Smooth muscle cell (in vitro differentiated cells): ENCODE measurements around the gene ARID4A. TPM values are rescaled to one million over a fixed set of nuclear protein-coding genes. Genes with fewer than 3 reads are reported as not detected.
A peak's percentile ranks its signal among the peaks of the same experiment; 100 is the strongest.

Experiments used
- DNase-seq: peaks from one replicate; lab custom pipeline; 2025; ENCODE audit not compliant: unreplicated experiment; lab: John Stamatoyannopoulos, UW
- H2AFZ ChIP-seq: fragments of 200-600 bp; sonication (generic); 2 replicates; pipeline ENCODE4 v1.6.0; 2016; ENCODE audit warnings: antibody characterized with exemption, low read depth, mild to moderate bottlenecking
- H3F3A ChIP-seq: fragments of 200-600 bp; sonication (generic); 2 replicates; pipeline ENCODE4 v1.6.0; 2017; ENCODE audit warnings: antibody characterized with exemption, low read depth
- H3K27ac ChIP-seq: fragments of 200-600 bp; sonication (generic); 2 replicates; pipeline ENCODE4 v1.5.1; 2016; ENCODE audit warnings: low read depth, mild to moderate bottlenecking
- H3K27me3 ChIP-seq: fragments of 200-600 bp; sonication (generic); 2 replicates; pipeline ENCODE4 v1.6.1; 2016; ENCODE audit warnings: low read depth, mild to moderate bottlenecking
- H3K36me3 ChIP-seq: fragments of 200-600 bp; sonication (generic); 2 replicates; pipeline ENCODE4 v1.5.1; 2016; ENCODE audit warnings: low read depth
- H3K4me1 ChIP-seq: fragments of 200-600 bp; sonication (generic); 2 replicates; pipeline ENCODE4 v1.5.1; 2016; ENCODE audit warnings: low read depth
- H3K4me2 ChIP-seq: fragments of 200-600 bp; sonication (generic); 2 replicates; pipeline ENCODE4 v1.6.0; 2016; ENCODE audit warnings: mild to moderate bottlenecking
- H3K4me3 ChIP-seq: fragments of 200-600 bp; sonication (generic); 2 replicates; pipeline ENCODE4 v1.5.1; 2016; ENCODE audit warnings: mild to moderate bottlenecking
- H3K79me2 ChIP-seq: fragments of 200-600 bp; sonication (generic); 2 replicates; pipeline ENCODE4 v1.6.0; 2016; ENCODE audit warnings: low read depth, mild to moderate bottlenecking
- H3K9ac ChIP-seq: fragments of 200-600 bp; sonication (generic); 2 replicates; pipeline ENCODE4 v1.6.0; 2016; ENCODE audit warnings: low read depth
- H3K9me3 ChIP-seq: fragments of 200-600 bp; sonication (generic); replicated peaks from 2 replicates; pipeline ENCODE4 v1.5.1; 2016; ENCODE audit warnings: low read depth
- H4K20me1 ChIP-seq: fragments of 200-600 bp; sonication (generic); 2 replicates; pipeline ENCODE4 v1.6.0; 2016; ENCODE audit warnings: low read depth
- CTCF ChIP-seq: fragments of 200-600 bp; sonication (generic); IDR thresholded peaks from 2 replicates; pipeline ENCODE4 v1.5.1; 2017; ENCODE audit warnings: borderline replicate concordance, mild to moderate bottlenecking, antibody characterized with exemption; ENCODE audit not compliant: insufficient read depth, poor library complexity, severe bottlenecking
- WGBS: methylation state at CpG from one replicate; pipeline ENCODE4 v1.1.7; 2016; ENCODE audit warnings: low lambda C conversion rate; 5-methylcytosine and 5-hydroxymethylcytosine counted together
- polyA plus RNA-seq: library from polyadenylated mRNA; unstranded; fragments of >200 nt; fragmentation: Nextera tagmentation; extraction: Ambion mirVana; gene quantifications from 2 replicates; pipeline ENCODE4 v1.2.1, GENCODE V29; 2016
- total RNA-seq: library from RNA; depleted of rRNA; stranded (reverse); fragments of >200 nt; gene quantifications from 2 replicates; pipeline ENCODE4 v1.2.3, GENCODE V29; 2014

ARID4A gene
- total and polyA plus RNA-seq, 2 experiments from 2014 or later: 14.1 to 18.4 TPM

GRCh38 chr14:58368956-58369355 is 70.6 kb downstream of the ARID4A start:
- no peak overlapping the region for H3K9ac ChIP-seq
- no peaks in the 10 kb centered on the region for H4K20me1 ChIP-seq
- peaks cover 21% of the 10 kb centered on the region for H3K36me3 ChIP-seq
- H3K27me3 ChIP-seq: no peaks in the 10 kb centered on the region
- no peaks in the 10 kb centered on the region for H3F3A ChIP-seq
- H3K4me2 ChIP-seq: no peak overlapping the region
- H2AFZ ChIP-seq: no peak overlapping the region
- TF ChIP-seq CTCF: no peak
- DNase-seq: no peak
- H3K27ac ChIP-seq: no peak overlapping the region
- no peaks in the 10 kb centered on the region for H3K4me1 ChIP-seq
- no peak overlapping the region for H3K4me3 ChIP-seq
- H3K9me3 ChIP-seq: no peaks in the 10 kb centered on the region
- no peaks in the 10 kb centered on the region for H3K79me2 ChIP-seq
- 97% methylated on average over 1 of the region's 1 CpG for WGBS

- no peak overlapping the region for H3K4me3 ChIP-seq
These were observed 78.4 kb downstream of the ARID4A start for GRCh38 chr14:58376791-58377190.

GRCh38 chr14:58390830-58391229 is 92.5 kb downstream of the ARID4A start:
- TF ChIP-seq CTCF: no peak
- no peaks in the 10 kb centered on the region for H3K27me3 ChIP-seq
- no peaks in the 10 kb centered on the region for H3F3A ChIP-seq
- H4K20me1 ChIP-seq: no peaks in the 10 kb centered on the region
- H3K79me2 ChIP-seq: no peaks in the 10 kb centered on the region
- no peaks in the 10 kb centered on the region for H3K9me3 ChIP-seq
- H3K4me3 ChIP-seq: no peak overlapping the region
- no peaks in the 10 kb centered on the region for H3K36me3 ChIP-seq
- H3K9ac ChIP-seq: no peak overlapping the region
- DNase-seq: no peak
- WGBS: 100% methylated on average over 2 of the region's 2 CpGs
- H3K4me2 ChIP-seq: no peak overlapping the region
- H3K4me1 ChIP-seq: no peaks in the 10 kb centered on the region
- no peak overlapping the region for H2AFZ ChIP-seq
- no peak overlapping the region for H3K27ac ChIP-seq

More at GRCh38 chr14:58376791-58377190, 78.4 kb downstream of the ARID4A start:
- Histone ChIP-seq H3K4me1 (no peaks in the 10 kb centered on the region), H3K36me3 (peaks cover 13% of the 10 kb centered on the region), H4K20me1 (no peaks in the 10 kb centered on the region), H3K9me3 (no peaks in the 10 kb centered on the region), H3K9ac (no peak overlapping the region), H2AFZ (no peak overlapping the region), H3K27me3 (no peaks in the 10 kb centered on the region), H3K79me2 (no peaks in the 10 kb centered on the region), H3K4me2 (no peak overlapping the region), H3K27ac (no peak overlapping the region), H3F3A (no peaks in the 10 kb centered on the region)
- no peak for TF ChIP-seq CTCF
- DNase-seq: no peak

- 17% methylated on average over 10 of the region's 10 CpGs for WGBS
- Histone ChIP-seq H3K27me3 (no peaks in the 10 kb centered on the region), H3F3A (no peaks in the 10 kb centered on the region), H3K4me2 (peak overlapping the region; percentile 97), H3K27ac (no peak overlapping the region), H3K4me1 (peaks cover 5% of the 10 kb centered on the region), H3K9me3 (no peaks in the 10 kb centered on the region), H4K20me1 (no peaks in the 10 kb centered on the region), H2AFZ (peak overlapping the region; percentile 94), H3K4me3 (peak overlapping the region; percentile 76), H3K36me3 (no peaks in the 10 kb centered on the region), H3K9ac (no peak overlapping the region), H3K79me2 (no peaks in the 10 kb centered on the region)
- TF ChIP-seq CTCF: no peak
- no peak for DNase-seq
These were observed 97.1 kb downstream of the ARID4A start for GRCh38 chr14:58395562-58395811.
